Parathyroid adenoma (tissue), 2 donors: Measurements from ENCODE around the gene RTTN.

ENCODE experiments used
- H2AFZ ChIP-seq: fragments of 300-600 bp; sonication (generic); one replicate; pipeline ENCODE4 v1.7.0; 2017; ENCODE audit warnings: antibody characterized with exemption, mild to moderate bottlenecking
- H3K27ac ChIP-seq: fragments of 300-600 bp; sonication (generic); one replicate; pipeline ENCODE4 v1.7.0; 2017
- H3K27me3 ChIP-seq: fragments of 300-600 bp; sonication (generic); one replicate; pipeline ENCODE4 v1.7.0; 2017; ENCODE audit warnings: low read length; ENCODE audit not compliant: control insufficient read depth, insufficient read depth
- H3K36me3 ChIP-seq: fragments of 300-600 bp; sonication (generic); one replicate; pipeline ENCODE4 v1.7.0; 2017; ENCODE audit warnings: low read length; ENCODE audit not compliant: control insufficient read depth, insufficient read depth
- H3K4me1 ChIP-seq: fragments of 300-600 bp; sonication (generic); one replicate; pipeline ENCODE4 v1.7.0; 2017; ENCODE audit warnings: control low read depth
- H3K4me2 ChIP-seq: fragments of 300-600 bp; sonication (generic); one replicate; pipeline ENCODE4 v1.7.0; 2017; ENCODE audit warnings: low read length
- H3K4me3 ChIP-seq: fragments of 300-600 bp; sonication (generic); one replicate; pipeline ENCODE4 v1.7.0; 2017; ENCODE audit warnings: low read depth, low read length
- H3K79me2 ChIP-seq: fragments of 300-600 bp; sonication (generic); one replicate; pipeline ENCODE4 v1.7.0; 2017; ENCODE audit warnings: control low read depth
- H3K9ac ChIP-seq: fragments of 300-600 bp; sonication (generic); one replicate; pipeline ENCODE4 v1.7.0; 2017; ENCODE audit warnings: mild to moderate bottlenecking
- H3K9me3 ChIP-seq: fragments of 300-600 bp; sonication (generic); one replicate; pipeline ENCODE4 v1.7.0; 2017; ENCODE audit warnings: low read length; ENCODE audit not compliant: control insufficient read depth
- TF ChIP-seq, protein P1 (sequence below): fragments of 300-600 bp; sonication (generic); IDR thresholded peaks from one replicate; pipeline ENCODE4 v1.7.0; 2017; ENCODE audit warnings: antibody characterized with exemption, mild to moderate bottlenecking
- donor health status: primary hyperparathyroidism.

Gene RTTN

DNA sequence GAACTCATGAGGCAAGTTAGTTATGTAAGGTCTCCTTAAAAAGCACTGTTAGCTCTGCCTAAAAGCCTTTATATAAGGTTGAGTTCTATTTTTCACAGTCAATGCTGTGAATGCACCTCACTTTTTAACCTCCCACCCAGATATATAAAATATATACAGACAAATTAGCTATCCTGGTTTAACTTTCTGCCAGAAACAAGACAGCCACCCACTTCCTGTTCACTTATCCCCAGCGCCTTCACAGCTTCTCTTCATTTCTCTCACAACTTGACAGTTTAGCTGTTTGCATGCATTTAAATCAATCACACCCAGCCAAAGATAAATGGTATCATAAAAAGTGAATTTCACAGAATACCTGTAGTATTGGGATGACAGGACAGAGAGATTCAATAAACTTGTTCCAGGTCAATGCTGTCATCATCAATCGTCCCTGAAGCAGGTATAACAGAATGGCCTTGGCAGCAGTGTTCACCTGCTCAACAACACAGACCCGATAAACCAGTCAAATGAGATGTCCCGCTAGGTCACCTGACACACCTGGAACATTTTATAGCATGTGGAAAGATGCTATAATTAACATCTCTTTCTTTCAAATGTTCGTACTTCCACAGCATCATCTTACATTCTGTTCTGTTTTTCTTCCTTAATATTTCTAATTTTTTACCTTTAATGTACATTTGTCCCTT is 55.7 kb downstream of the RTTN start:
- Histone ChIP-seq H3K9ac (no peak overlapping the region), H3K4me3 (no peak overlapping the region), H2AFZ (no peak overlapping the region), H3K4me2 (no peak overlapping the region), H3K27ac (no peak overlapping the region), H3K36me3 (no peaks in the 10 kb centered on the region), H3K4me1 (no peaks in the 10 kb centered on the region), H3K9me3 (no peaks in the 10 kb centered on the region), H3K79me2 (no peaks in the 10 kb centered on the region), H3K27me3 (no peaks in the 10 kb centered on the region)
- TF ChIP-seq, protein P1, sequence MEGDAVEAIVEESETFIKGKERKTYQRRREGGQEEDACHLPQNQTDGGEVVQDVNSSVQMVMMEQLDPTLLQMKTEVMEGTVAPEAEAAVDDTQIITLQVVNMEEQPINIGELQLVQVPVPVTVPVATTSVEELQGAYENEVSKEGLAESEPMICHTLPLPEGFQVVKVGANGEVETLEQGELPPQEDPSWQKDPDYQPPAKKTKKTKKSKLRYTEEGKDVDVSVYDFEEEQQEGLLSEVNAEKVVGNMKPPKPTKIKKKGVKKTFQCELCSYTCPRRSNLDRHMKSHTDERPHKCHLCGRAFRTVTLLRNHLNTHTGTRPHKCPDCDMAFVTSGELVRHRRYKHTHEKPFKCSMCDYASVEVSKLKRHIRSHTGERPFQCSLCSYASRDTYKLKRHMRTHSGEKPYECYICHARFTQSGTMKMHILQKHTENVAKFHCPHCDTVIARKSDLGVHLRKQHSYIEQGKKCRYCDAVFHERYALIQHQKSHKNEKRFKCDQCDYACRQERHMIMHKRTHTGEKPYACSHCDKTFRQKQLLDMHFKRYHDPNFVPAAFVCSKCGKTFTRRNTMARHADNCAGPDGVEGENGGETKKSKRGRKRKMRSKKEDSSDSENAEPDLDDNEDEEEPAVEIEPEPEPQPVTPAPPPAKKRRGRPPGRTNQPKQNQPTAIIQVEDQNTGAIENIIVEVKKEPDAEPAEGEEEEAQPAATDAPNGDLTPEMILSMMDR = no peak

DNA sequence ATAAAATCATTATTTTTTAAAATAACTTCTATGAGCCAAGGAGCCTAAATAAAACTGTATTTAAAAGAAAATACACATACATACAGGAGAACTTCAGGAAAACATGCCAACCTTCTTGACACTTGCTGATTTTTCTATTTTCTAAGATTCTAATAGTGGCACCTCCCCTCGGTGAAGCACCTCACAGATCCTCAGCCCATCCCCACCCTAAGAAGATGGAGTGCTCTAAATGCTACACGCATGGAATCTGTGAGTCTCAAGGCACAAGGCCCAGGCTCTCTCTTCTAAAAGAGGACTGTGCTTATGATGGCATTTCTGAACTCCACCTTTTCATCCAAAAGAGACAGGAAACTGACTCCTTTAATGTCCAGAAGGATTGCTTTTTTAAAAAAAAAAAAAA is 56.3 kb downstream of the RTTN start:
- no peak overlapping the region for H2AFZ ChIP-seq
- H3K4me1 ChIP-seq = no peaks in the 10 kb centered on the region
- no peak overlapping the region for H3K27ac ChIP-seq
- no peaks in the 10 kb centered on the region for H3K9me3 ChIP-seq
- H3K36me3 ChIP-seq = no peaks in the 10 kb centered on the region
- H3K9ac ChIP-seq = no peak overlapping the region
- no peaks in the 10 kb centered on the region for H3K27me3 ChIP-seq
- H3K79me2 ChIP-seq = no peaks in the 10 kb centered on the region
- H3K4me2 ChIP-seq = no peak overlapping the region
- TF ChIP-seq, protein P1 = no peak
- H3K4me3 ChIP-seq = no peak overlapping the region

DNA sequence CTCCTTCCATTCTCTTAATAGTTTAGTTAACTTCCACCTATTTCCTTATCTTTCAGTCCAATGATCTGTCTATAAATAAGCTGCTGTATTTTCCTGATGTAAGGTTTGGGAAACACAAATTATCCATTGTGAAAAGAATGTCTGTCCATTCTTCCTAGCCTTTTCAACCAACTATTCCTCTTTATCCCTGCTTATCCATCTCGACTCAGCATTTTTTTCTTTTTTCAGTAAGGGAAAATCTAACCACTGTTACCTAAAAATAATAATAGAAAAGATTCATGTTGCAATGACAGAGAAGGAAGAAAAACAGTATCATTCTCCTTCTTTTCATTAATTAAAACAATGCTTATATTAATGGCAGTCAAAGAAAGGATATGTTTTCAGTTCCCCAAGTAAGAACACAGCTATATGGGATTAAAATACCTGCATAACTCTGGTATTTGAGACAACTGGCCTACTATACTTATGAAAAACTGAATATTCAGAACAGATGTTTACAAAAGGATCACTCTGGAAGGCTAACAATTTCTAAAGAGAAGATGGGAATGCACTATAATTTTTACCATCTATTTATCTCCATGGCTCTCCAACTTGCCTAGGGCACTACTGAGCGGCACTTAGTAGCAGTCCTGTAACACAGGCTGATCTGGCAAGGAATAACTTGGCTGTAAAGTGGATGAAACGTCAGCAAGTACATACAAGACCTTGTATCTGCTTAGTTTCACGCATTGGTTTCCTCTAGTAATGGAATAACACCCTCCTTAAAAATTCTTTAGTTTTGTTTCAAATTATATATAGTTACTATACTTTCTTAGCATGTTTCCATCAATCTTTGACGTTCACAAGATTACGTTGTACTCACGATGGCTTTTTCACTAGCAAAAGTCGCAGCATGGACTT is 57.2 kb downstream of the RTTN start:
- no peaks in the 10 kb centered on the region for H3K9me3 ChIP-seq
- H3K27ac ChIP-seq = no peak overlapping the region
- H3K9ac ChIP-seq = no peak overlapping the region
- H3K27me3 ChIP-seq = no peaks in the 10 kb centered on the region
- no peak overlapping the region for H2AFZ ChIP-seq
- no peaks in the 10 kb centered on the region for H3K36me3 ChIP-seq
- no peak overlapping the region for H3K4me3 ChIP-seq
- H3K4me2 ChIP-seq = no peak overlapping the region
- no peaks in the 10 kb centered on the region for H3K79me2 ChIP-seq
- no peaks in the 10 kb centered on the region for H3K4me1 ChIP-seq
- TF ChIP-seq, protein P1 = no peak

DNA sequence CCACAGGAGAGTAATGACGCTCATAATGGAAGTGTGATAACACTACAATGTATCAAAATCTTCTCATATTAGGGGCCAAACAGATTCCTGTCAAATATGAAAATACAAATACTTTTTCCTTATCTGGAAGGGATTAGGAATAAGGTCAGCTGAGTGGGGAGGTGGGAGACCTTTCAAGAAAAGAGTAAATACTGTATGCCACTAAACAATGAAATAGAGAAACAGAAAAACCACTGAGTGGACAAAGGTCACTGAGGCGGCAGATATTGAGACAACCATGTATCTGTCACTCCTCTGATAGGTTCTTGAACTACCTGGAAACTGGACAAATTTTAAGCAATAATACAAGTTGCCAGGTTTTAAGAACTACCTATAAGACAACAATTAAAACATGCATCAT is 59.3 kb downstream of the RTTN start:
- TF ChIP-seq, protein P1 = no peak
- no peak overlapping the region for H2AFZ ChIP-seq
- no peaks in the 10 kb centered on the region for H3K79me2 ChIP-seq
- no peaks in the 10 kb centered on the region for H3K27me3 ChIP-seq
- H3K4me2 ChIP-seq = no peak overlapping the region
- H3K4me3 ChIP-seq = no peak overlapping the region
- no peak overlapping the region for H3K9ac ChIP-seq
- H3K4me1 ChIP-seq = no peaks in the 10 kb centered on the region
- H3K27ac ChIP-seq = no peak overlapping the region
- no peaks in the 10 kb centered on the region for H3K9me3 ChIP-seq
- no peaks in the 10 kb centered on the region for H3K36me3 ChIP-seq
